ENCODE measurements around the gene ATP10A.

DNA sequence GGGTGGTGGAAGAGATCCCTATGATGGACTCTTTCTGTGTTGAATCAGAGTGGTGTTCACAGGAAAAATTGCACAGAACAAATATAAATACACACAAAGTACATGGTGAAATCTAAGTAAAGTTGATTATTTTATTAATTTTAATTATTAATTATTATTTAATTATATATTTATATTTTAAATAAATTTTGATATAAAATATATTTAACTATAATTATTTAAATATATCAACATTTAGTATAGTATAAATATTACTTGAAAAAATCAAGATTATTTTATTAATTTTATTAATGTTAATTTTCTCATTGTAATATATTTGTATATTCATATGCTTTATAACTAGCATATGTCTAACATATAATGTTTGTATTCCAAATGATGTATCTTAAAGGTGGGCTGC is 11.3 kb upstream of the ATP10A start:
- TF ChIP-seq EZH2 (IDR thresholded peaks at IDR 0.05) (no peak), POLR2AphosphoS5 (IDR thresholded peaks at IDR 0.05; ENCODE audit: borderline replicate concordance, low read depth, low read length) (no peak), FOXP2 (optimal IDR thresholded peaks at IDR 0.05; ENCODE audit: control extremely low read depth, extremely low read length, insufficient read depth) (no peak)
